C4-2B (cell line): ENCODE measurements around the gene ZNF429.

Source experiments
- ZFX ChIP-seq: fragments of 450-650 bp; IDR thresholded peaks from 2 replicates; pipeline ENCODE4 v1.6.1; 2017
- TF ChIP-seq, protein P1 (sequence below): fragments of 450-650 bp; conservative IDR thresholded peaks from 2 replicates; pipeline ENCODE4 v1.5.1; 2017; ENCODE audit warnings: mild to moderate bottlenecking

DNA sequence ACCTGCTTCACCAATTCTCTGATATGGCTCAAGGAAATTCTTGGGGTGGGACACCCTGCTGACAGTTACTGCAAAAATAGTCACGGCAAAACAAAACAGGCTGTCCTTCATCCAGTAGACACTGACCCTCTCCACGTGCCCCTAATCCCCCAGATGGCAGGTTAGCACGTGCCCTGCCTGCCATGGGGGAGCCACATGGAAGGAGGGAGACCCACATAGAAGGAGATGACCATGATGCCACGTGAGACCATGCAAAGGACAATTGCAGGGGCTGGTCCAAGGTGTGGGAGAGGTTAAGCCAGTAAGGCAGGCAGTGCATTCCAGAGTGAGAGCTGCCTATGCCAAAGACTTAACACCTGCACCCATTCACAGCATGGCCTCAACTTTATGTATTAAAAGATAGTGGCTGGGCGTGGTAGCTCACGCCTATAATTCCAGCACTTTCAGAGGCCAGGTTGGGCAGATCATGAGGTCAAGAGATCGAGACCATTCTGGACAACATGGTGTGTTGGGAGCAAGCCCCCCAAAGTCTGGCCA lies 82.7 kb downstream of the ZNF429 start:
- TF ChIP-seq, protein P1, sequence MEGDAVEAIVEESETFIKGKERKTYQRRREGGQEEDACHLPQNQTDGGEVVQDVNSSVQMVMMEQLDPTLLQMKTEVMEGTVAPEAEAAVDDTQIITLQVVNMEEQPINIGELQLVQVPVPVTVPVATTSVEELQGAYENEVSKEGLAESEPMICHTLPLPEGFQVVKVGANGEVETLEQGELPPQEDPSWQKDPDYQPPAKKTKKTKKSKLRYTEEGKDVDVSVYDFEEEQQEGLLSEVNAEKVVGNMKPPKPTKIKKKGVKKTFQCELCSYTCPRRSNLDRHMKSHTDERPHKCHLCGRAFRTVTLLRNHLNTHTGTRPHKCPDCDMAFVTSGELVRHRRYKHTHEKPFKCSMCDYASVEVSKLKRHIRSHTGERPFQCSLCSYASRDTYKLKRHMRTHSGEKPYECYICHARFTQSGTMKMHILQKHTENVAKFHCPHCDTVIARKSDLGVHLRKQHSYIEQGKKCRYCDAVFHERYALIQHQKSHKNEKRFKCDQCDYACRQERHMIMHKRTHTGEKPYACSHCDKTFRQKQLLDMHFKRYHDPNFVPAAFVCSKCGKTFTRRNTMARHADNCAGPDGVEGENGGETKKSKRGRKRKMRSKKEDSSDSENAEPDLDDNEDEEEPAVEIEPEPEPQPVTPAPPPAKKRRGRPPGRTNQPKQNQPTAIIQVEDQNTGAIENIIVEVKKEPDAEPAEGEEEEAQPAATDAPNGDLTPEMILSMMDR: no peak
- no peak for TF ChIP-seq ZFX
